SKM-1 (cell line): ENCODE data around the gene CEBPZOS.
"Not testable (repeated sequence)": the region's sequence is repeated elsewhere in the genome, so short reads cannot be mapped to it uniquely, and the experiment has no call there.

Source experiments
- DNase-seq: peaks from one replicate; lab custom pipeline; 2025; ENCODE audit not compliant: unreplicated experiment; lab: John Stamatoyannopoulos, UW

Gene CEBPZOS

GRCh38 chr2:37190290-37190689 lies 6.0 kb upstream of the CEBPZOS start:
- peak; percentile 85 for DNase-seq

GRCh38 chr2:37191253-37191652 lies 5.0 kb upstream of the CEBPZOS start:
- no peak for DNase-seq

GRCh38 chr2:37191747-37192146 lies 4.5 kb upstream of the CEBPZOS start:
- DNase-seq = no peak

GRCh38 chr2:37192551-37192950 lies 3.7 kb upstream of the CEBPZOS start:
- no peak for DNase-seq

GRCh38 chr2:37195862-37196319 lies 405 bp upstream of the CEBPZOS start:
- not testable (repeated sequence) for DNase-seq

- DNase-seq = no peak
Measured at GRCh38 chr2:37198681-37199065, 2.4 kb downstream of the CEBPZOS start.

- no peak for DNase-seq
Measured at GRCh38 chr2:37201208-37201607, 4.9 kb downstream of the CEBPZOS start.

- no peak for DNase-seq
Measured at GRCh38 chr2:37201766-37202165, 5.5 kb downstream of the CEBPZOS start.

- no peak for DNase-seq
Measured at GRCh38 chr2:37203708-37204107, 7.4 kb downstream of the CEBPZOS start.

- not testable (repeated sequence) for DNase-seq
Measured at GRCh38 chr2:37205071-37205661, 8.9 kb downstream of the CEBPZOS start.

- DNase-seq = no peak
Measured at GRCh38 chr2:37205689-37206341, 9.5 kb downstream of the CEBPZOS start.

- DNase-seq = not testable (repeated sequence)
Measured at GRCh38 chr2:37206760-37207159, 10.5 kb downstream of the CEBPZOS start.

GRCh38 chr2:37211212-37211611 lies 14.9 kb downstream of the CEBPZOS start:
- DNase-seq = no peak

- no peak for DNase-seq
Measured at GRCh38 chr2:37211939-37212338, 15.6 kb downstream of the CEBPZOS start.

- no peak for DNase-seq
Measured at GRCh38 chr2:37215250-37215649, 19.0 kb downstream of the CEBPZOS start.

GRCh38 chr2:37219046-37219445 lies 22.8 kb downstream of the CEBPZOS start:
- no peak for DNase-seq

GRCh38 chr2:37223131-37223530 lies 26.8 kb downstream of the CEBPZOS start:
- no peak for DNase-seq

- no peak for DNase-seq
Measured at GRCh38 chr2:37224063-37224462, 27.8 kb downstream of the CEBPZOS start.

GRCh38 chr2:37225129-37225528 lies 28.8 kb downstream of the CEBPZOS start:
- DNase-seq = not testable (repeated sequence)

- DNase-seq = no peak
Measured at GRCh38 chr2:37226863-37227262, 30.6 kb downstream of the CEBPZOS start.

- no peak for DNase-seq
Measured at GRCh38 chr2:37228788-37229187, 32.5 kb downstream of the CEBPZOS start.

- DNase-seq = no peak
Measured at GRCh38 chr2:37230581-37230980, 34.3 kb downstream of the CEBPZOS start.
